ENCODE data around the gene CRYBG3.
"Not testable (repeated sequence)": the region's sequence is repeated elsewhere in the genome, so short reads cannot be mapped to it uniquely, and the experiment has no call there.

The CRYBG3 gene

DNA sequence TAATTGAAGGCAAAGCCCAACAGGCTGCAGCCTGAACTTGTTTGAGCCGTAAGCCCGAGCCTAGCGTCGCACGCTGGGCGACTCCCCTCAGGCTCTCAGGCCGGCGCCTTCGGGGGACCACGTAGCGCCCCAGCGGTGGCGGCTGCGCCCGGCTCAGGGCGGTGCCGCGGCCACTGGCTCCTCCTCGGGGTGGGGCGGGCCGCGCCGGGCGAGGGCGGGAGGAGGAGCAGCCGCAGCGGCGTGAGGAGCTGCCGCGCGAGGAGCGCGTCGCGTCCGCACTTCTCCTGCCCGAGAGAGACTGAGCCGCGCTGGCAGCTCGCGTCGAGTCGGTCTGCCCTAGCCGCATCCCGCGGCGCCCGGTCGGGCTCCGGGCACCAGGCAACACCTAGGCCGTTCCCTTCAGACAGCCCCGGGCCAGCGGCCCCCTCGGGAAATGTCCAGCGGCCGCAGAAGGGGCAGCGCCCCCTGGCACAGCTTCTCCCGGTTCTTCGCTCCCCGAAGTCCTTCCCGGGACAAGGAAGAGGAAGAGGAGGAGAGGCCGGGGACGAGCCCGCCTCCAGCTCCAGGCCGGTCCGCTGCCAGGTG lies at the start of gene CRYBG3:
TSS of gene CRYBG3 (plus strand) at position 238 of the 585 bp plus-strand sequence. CDS start at position 434, 196 bp downstream.
- DNase-seq = peak; percentile 86

DNA sequence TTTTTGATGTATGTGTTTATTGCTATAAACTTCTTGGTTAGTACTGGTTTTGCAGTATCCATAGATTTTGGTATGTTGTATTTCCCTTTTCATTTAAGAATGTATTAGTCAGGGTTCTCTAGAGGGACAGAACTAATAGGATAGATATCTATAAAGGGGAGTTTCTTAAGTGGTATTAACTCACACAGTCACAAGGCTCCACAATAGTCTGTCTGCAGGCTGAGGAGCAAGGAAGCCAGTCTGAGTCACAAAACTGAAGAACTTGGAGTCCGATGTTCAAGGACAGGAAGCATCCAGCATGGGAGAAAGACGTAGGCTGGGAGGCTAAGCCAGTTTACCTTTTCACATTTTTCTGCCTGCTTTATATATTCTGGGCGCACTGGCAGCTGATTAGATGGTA lies 48.9 kb upstream of the CRYBG3 start:
- DNase-seq = no peak

DNA sequence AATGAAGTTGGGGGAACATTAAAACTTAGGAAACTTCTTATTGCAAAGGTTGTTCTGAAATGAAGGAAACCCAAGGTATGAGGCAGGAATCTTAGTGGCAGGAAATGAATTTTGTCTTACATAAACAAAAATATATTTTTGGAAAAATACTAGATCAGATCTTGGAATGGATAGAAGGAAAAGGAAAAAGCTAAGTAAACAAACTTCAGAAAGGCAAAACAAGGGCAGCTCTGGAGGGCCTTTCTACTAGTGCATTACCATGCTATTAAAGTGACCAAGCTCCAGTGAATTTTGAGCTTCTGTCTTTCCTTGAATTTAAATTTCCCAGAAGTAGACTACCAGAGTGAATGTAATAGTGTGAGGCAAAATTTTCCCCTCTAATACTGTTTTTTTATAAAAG lies 43.7 kb upstream of the CRYBG3 start:
- DNase-seq = no peak

DNA sequence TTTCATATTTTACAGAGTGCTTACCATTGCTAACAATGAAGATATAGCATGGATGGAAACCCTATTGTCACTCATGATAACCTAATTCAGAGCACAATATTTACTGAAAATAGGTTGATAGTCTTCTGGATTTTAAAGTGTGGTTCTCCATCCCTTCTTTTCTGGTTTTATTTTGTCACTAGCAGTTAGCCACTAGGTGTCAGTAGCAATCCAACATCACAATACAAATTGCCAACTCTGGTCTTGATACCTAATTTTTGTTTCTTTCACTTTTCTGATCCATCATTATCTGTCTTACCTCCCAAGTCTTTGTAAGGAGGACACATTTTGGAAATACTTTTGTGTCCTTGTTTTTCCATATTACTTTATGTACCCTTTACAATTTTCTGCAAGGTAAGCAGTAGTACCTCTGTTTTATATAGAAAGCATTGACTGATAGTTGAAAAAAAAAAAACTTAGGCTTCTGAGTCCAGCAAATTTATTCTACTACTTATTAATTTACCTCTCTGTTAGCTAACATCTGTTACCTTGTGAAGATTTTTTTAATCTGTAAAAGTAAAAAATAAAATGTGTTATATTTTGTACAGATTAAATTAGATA lies 28.3 kb upstream of the CRYBG3 start:
- DNase-seq = peak; percentile 11

DNA sequence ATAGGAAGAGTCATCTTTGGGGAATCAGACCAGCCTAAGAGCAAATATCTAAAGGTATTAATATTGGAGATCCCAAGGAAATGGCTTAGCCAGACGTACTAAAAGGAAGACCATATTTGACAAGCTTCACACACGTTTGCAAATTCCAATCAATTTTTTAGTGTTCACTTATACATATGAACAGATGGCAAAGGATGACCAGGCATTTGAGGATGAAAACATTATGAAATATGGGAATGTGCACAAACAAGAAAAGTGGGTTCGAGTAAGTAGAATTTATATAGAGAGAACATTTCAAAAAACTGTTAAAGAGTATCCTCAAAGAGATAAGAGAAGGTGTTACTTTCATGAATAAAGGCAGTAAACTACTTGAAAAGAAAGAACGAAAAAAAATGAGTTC lies 25.9 kb upstream of the CRYBG3 start:
- DNase-seq = no peak

DNA sequence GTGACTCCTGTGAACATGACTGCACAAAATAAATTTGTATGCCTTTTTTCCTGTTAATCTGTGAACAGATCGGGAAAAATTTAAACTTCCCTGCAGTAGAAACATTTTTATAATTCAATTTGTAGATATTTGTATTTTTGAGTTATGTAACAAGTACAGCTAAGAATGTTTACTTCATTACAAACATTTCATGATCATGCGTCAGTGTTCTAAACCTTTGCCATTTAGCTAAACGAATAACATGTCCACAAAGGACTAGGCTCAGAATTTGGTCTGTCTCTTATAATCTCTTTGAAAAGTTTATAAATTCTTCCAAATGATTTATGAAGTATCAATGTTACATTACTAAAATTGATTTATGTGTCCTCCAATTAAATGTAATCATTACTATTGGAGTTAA lies 17.3 kb upstream of the CRYBG3 start:
- no peak for DNase-seq

DNA sequence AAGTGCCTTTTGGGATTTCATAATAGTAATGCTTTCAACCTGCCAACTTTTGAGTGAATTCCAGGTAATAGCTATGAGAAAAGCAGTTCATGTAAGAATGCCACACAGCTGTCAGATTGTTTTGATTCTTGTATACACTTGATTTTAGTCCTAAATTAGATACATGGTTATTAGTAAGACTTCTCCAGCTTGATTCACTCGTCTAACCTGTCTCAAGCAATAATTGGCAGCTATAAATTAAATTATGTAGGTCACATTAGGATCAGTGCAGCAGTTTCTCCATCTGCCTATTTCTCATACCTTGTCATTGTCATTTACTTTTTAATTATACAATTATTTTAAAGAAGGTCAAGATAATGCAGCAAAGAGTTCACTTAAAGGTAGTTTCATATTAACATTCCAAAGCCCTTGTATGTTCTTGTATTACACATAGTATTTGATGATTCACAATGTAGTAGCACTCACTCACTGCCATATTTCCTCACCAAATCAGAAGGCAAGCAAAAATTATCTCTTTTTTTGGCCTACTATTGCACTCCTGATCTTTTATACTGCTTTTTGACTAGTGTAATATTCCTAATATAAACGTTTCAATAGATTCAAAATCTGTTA lies 10.9 kb upstream of the CRYBG3 start:
- no peak for DNase-seq

DNA sequence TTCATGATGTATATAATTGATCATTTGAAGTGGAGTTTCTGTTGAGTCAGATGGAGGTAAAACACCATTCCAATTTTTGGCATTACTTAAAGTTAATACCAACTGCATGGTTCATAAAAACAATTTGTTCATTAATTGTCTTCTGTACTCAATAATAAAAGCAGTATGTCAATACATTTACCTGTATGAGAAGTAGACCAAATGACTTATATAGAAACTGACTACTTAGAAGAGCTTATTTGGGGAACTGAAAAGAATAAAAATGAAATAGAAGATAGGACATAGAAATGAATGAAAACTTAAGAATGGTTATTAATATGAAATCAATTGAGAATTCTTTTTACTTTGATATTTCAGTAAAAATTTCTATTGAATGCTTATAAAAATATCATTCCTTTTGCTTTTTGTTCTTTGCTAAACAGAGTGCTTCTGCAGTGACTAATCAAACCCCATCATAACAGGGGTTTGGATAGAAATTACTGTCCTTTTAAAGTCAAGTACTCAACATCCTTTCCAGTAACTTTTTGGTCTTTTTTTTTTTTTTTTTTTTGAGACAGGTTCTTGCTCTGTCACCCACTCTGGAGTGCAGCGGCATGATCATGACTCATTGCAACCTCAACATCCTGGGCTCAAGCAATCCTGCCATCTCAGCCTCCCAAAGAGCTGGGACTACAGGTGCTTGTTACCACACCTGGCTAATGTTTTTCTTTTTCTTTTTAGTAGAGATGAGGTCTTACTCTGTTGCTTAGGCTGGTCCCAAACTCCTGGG lies 6.5 kb upstream of the CRYBG3 start:
- peak; percentile 45 for DNase-seq

DNA sequence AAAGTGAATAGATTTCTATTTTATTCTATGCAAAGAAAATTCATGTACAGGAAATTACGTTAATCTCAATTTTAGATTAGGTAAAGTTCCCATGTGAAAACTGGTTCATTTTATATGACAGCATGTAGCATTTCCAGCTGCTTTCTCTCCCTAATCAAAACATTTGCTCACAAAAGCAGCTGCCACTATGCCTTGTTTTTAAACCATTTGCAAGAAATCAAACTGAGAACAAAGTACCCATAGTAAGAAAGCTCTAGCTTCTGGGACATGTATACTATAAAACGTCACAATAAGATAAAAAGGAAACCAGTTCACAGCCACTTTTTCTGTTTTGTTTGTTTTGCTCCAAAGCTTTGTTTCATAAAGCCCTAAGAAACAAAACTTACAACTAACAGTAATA lies 5.0 kb upstream of the CRYBG3 start:
- no peak for DNase-seq

DNA sequence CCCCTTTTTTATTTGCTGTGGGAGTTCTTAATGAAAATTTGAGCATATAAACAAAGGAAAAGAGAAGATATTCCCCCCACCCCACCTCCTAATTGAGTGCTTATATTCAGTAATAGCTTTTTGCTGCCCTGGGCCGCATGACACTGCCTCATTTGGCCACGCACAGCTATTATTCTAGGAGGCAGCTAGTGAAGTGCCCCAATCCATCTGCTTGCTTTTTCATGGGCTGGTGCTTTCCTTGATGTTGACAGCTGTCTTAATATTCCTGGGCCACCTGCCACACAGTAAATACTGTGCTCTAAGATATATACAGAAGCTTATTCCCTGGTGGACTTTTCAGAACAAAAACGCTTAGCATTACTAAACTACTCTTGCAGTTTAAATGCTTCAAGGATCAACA lies 3.8 kb upstream of the CRYBG3 start:
- no peak for DNase-seq

DNA sequence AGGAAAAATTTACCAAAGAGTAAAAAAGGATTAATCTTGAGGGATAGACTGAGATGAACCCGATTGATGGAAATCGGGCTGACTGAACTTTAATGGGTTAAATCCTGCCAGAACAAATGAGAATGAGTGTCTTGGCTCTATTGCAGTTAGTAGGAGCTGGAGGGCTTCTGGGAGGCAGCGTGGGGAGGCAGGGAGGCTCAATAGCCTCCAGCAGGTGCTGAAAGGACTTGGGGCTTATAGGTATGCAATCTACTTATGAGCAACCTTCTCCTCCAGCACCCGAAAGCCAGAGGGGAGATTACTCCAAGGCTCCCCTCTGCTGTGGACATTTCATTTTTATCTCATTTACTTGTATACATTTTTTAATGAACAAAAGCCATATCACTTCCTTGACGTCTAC lies 1.0 kb upstream of the CRYBG3 start:
- no peak for DNase-seq

DNA sequence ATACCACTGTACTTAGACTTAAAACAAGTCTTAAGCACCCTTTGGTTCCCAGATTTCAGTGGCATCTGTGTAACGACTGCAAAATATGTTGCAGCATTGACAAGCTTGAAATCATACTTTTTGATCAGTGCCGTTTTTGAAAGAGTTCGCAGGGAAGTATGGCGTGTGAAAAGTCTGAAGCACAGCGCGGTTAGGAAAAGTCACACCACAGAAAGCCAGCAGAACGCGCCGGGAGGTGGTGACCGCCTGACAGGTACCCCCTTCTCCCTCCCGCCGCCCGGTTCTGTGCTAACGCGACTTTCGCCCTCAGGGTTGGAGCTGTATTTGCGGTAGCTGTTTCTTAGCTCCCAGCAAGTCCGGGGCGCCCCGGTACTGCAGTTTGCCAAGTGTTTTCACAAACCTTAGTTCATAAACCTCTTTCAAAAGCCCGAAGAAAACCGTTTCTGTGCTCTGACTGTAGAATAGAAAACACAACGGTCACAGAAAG lies 481 bp upstream of the CRYBG3 start:
- peak; percentile 63 for DNase-seq

DNA sequence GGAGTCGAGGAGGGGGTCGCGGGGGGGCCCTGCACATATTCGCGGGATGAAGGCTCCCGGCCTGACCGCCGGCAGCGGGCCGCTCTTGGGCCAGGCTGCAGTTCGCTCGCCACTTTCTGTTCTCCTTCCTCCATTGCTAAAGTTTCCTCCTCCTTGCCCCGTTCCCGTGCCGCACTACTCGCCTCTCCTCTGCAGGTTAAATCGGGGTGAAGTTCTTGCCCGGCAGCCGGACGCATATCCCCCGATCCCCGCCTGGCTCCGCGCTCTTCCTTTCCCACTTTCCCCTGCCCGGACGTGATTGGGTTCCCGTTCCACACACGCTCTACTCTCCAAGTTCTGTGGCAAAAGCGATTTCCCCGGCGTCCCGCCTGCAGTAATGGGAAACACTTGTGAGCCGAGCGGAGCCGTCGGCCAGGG lies 556 bp downstream of the CRYBG3 start:
- DNase-seq = peak; percentile 36

DNA sequence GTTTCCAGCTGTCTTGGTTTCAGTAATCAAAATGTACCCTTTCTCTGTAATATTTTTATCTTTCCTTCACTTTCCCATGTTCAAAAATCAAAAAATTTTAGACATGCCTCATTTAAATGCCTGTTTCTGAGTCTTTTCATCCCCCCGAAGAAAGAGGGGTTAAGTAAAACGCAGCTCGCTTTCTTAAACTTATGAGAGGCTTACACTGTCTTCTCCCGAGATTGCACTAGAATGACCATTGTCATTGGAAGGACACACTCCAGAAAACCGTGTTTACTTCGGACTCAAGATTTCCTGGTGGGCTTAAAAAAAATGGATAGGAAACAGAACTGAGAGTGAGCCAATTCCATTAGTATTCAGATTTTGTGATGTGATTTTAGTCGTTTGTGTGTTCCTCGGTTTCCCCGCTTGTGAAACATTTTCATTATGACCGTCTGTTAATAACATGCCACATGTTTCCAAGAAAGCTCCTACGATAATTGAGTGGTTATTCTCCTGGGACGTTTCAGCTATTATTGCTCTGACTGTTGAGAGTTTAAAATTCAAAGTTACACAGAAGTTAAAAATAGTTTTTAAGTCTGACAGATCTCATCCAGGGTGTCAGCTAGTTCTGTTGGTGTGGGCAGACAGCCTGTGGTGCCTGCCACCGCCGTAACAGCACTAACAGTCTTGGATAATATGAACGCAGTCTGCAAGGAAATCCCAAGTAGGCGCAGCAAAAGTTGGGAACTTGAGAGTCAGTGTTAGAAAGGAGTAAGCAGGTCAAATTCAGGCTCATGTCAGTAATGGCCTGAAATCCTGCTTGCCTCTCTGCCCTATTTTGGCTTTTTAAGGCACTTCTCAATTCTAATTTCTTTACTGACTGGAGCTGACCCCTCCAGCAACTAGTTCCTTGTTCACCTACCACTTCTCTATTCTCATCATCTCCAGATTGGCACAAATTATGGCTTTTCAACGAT lies 1.5 kb downstream of the CRYBG3 start:
- DNase-seq = no peak

DNA sequence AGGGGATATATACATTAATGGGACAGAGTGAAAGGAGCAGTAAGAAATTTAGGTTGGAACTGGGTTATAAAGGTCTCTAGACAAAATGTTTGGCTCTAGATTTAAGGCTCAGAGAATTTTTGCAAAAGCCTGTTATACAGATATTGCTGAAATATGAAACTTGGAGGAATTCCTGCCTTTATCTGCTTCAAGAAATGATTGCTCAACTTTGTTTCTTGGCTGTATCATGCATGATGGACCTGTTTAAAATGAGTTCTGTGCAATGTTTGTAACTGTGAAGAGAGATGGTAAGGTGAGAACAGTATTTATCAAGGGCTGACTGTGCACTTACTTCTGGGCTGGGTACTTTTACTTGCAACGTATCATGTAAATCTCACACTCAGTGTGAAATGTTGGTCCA lies 3.3 kb downstream of the CRYBG3 start:
- no peak for DNase-seq

DNA sequence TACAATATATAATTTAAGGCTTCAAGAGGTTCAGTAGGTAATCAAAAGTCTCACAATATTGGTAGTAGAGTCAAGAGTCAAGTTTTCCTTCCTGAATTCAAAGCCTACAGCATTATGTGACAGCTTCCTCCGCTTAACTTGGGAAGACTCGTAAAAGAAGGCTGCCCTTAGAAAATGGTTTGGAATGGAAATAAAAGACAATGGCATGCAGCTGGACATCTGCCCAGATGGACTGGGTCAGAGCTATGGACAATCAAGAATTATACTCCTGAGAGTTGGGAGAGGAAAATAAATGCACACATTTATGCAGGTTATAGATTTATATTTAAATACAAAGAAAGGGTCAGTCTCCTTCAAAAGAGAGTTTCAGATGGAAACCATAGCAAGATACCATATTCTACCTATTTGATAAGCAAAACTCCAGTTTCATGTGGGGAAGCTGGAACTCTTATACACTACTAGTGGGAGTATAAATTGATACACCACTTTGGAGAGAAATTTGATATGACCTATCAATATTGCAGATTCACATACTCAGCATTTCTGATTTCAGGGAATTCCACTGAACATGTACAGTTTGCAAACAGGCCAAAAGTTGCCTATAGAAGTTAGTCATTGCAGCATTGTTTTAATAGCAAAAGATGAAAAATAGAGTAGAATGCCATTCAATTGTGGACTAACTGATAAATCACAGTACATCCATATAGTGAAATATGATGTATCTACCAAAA lies 6.1 kb downstream of the CRYBG3 start:
- DNase-seq = no peak

DNA sequence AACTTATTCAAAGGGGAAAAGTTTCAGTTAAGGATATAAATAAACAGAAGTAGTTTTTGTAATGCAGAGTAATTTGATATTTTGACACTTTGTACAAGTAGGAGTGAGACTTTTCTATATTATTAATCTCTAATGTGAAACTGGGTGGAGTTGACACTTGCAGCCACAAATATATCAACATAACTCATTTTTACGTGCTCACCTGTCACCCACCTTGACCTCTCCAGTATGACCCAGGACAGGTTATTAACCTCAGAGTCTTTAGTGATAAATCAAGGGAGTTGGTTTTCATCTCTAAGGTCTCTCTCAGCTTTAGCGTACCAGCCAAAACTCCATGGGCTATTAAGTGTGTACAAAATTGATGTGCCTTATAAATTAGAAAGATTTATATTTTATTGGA lies 7.4 kb downstream of the CRYBG3 start:
- DNase-seq = no peak

DNA sequence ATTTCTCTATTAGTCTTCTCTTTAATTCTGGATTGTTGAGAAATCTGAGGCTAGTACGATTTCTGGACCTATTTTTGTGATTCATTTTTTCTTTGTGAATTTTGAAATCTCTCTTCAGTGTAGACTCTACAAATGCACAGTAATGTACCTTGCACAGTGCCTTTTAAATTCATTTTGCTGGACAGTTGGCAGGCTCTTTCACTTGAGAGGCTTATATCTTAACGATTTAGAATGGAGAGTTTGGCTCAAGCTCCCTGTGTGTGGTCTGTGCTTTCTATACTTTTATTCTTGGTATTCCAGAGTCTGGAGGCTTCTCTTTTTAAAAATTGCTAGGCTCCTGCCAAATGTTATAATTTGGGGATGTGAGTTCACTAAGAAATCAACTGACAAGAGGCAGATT lies 8.8 kb downstream of the CRYBG3 start:
- no peak for DNase-seq

DNA sequence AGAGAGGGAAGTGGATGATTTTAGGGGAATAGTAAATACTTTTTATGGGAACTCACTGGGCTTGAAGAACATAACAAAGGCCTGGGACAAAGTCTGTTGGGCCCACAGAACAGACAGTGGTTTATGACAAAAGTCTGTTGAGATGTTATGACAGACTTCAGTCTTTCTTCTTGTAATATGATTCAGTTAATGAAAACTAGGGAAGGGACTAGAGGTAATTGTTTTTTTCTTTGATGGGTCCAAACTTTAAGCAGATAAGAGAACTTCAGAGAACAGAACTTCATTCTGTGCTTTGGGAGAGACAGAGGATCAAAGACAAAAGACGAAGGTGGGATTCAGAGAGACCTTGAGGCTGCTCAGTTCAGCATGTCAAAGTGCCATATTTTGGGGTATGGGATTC lies 9.3 kb downstream of the CRYBG3 start:
- DNase-seq = no peak

DNA sequence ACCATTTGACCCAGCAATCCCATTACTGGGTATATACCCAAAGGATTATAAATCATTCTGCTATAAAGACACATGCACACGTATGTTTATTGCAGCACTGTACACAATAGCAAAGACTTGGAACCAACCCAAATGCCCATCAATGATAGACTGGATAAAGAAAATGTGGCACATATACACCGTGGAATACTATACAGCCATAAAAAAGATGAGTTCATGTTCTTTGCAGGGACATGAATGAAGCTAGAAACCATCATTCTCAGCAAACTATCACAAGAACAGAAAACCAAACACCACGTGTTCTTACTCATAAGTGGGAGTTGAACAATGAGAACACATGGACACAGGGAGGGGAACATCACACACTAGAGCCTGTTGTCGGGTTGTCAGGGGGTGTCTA lies 11.4 kb downstream of the CRYBG3 start:
- DNase-seq = not testable (repeated sequence)

DNA sequence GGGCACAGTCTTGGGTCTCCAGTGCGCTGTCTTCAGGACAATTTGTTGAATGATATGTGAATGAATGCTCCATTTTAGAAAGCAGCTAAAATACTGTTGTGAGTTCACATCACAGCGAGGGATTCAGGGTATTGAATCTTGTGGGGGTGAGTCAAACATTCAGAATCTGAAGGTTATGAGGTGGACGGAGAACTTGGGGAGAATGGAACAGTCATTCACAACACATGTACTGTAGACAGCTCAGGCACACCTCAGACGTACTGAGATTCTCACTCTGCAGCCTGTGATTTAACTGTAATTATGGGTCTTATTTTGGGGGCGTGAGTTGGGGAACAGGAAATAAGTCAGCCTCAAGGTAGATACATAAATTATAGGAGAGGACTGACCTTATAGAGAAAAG lies 13.9 kb downstream of the CRYBG3 start:
- no peak for DNase-seq

DNA sequence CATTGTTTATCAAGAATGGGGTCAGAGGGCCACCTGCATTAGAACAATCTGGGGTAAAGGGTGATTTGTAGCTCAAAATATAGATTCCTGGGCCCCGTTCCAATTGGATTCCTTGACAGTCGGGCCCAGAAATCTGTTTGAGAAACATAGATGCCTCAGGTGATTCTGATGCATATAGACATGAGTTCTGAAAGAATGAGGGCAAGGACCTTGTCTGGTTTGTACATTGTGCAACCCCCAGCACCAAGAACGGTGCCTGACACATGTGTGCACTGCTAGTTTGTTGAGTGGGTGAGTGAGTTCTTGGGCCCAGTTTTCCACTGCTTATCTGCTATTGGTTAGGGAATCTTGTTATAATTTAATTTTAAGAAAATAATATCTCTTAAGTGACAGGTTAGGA lies 16.6 kb downstream of the CRYBG3 start:
- DNase-seq = no peak

Data from CD4-positive, alpha-beta T cell treated with Interleukin-17A for 4 hours (primary cell).